Vagina (tissue), 2 donors: Measurements from ENCODE around the gene PML. TPM values are rescaled to one million over a fixed set of nuclear protein-coding genes. Genes with fewer than 3 reads are reported as not detected.

Experiments
- DNase-seq, 2 donors: peaks; one replicate each; pipeline ENCODE4 v3.0.0-alpha.2; 2017; ENCODE audit errors: extremely low spot score in 2 of 2
- H3K27ac ChIP-seq: fragments of 200-600 bp; sonication (generic); one replicate; pipeline ENCODE4 v1.5.1; 2019
- H3K27me3 ChIP-seq: fragments of 200-600 bp; sonication (generic); one replicate; pipeline ENCODE4 v1.5.1; 2019
- H3K36me3 ChIP-seq, 2 donors: fragments of 200-600 bp; sonication (generic); one replicate each; pipeline ENCODE4 v1.5.1; 2017 to 2019
- H3K4me1 ChIP-seq: fragments of 200-600 bp; sonication (generic); one replicate; pipeline ENCODE4 v1.5.1; 2019
- H3K4me3 ChIP-seq, 2 donors: fragments of 200-600 bp; sonication (generic); 1 replicate in 1 of 2; 2 replicates in 1 of 2; pipeline ENCODE4 v1.5.1; 2016 to 2019
- H3K9me3 ChIP-seq: fragments of 200-600 bp; sonication (generic); one replicate; pipeline ENCODE4 v1.5.1; 2019
- CTCF ChIP-seq, 3 experiments: fragments of 450-650 bp in 2 of 3; fragments of 200-600 bp in 1 of 3; sonication (generic) in 1 of 3; IDR thresholded peaks; one replicate each; pipeline ENCODE4 v1.5.1; 2017 to 2019; ENCODE audit warnings: antibody characterized with exemption in 3 of 3, mild to moderate bottlenecking in 2 of 3, moderate library complexity in 2 of 3
- POLR2A ChIP-seq, 2 donors: fragments of 450-650 bp; IDR thresholded peaks; one replicate each; pipeline ENCODE4 v1.6.1; 2017; ENCODE audit warnings: antibody characterized with exemption in 2 of 2, mild to moderate bottlenecking in 2 of 2, moderate library complexity in 2 of 2
- POLR2AphosphoS5 ChIP-seq, 2 donors: sonication (generic); formaldehyde crosslinking; IDR thresholded peaks; one replicate each; pipeline ENCODE4 v1.9.0; 2017; ENCODE audit warnings: antibody characterized with exemption in 2 of 2, mild to moderate bottlenecking in 2 of 2, low read depth in 1 of 2; ENCODE audit not compliant: insufficient read depth in 1 of 2
- intact Hi-C: fragments of 100-400 bp; cut with DNase I; formaldehyde crosslinking; loops from one replicate; pipeline ENCODE4 v1.15.1; 2023
- total RNA-seq: library from RNA; depleted of rRNA; stranded (reverse); fragments of >200 nt; gene quantifications from one replicate; pipeline ENCODE4 v1.2.3, GENCODE V29; 2016

PML gene
- total RNA-seq, 1 donor from 2014 or later = 107 TPM

GRCh38 chr15:73990250-73991005 lies 4.1 kb upstream of the PML start:
- H3K4me3 ChIP-seq = no peak overlapping the region
- no peaks in the 10 kb centered on the region for H3K36me3 ChIP-seq
- no peaks in the 10 kb centered on the region for H3K9me3 ChIP-seq
- peaks cover 76% of the 10 kb centered on the region for H3K4me1 ChIP-seq
- no peaks in the 10 kb centered on the region for H3K27me3 ChIP-seq
- peak overlapping the region; percentile 82 for H3K27ac ChIP-seq
- DNase-seq = no peak
- intact Hi-C loops = no loop called here
- TF ChIP-seq CTCF (IDR thresholded peaks at IDR 0.05) (no peak), POLR2AphosphoS5 (IDR thresholded peaks at IDR 0.05; ENCODE audit: insufficient read depth in 1 of 2, low read depth in 1 of 2) (no peak), POLR2A (IDR thresholded peaks at IDR 0.05) (no peak)

- H3K27me3 ChIP-seq = no peaks in the 10 kb centered on the region
- peaks cover 79% of the 10 kb centered on the region for H3K4me1 ChIP-seq
- no peak for TF ChIP-seq CTCF (IDR thresholded peaks at IDR 0.05)
- no peak for TF ChIP-seq POLR2A (IDR thresholded peaks at IDR 0.05)
- peak in 1 of 2 donors; percentile 21 for TF ChIP-seq POLR2AphosphoS5 (IDR thresholded peaks at IDR 0.05; ENCODE audit: insufficient read depth in 1 of 2, low read depth in 1 of 2)
- intact Hi-C loops = no loop called here
- no peaks in the 10 kb centered on the region for H3K36me3 ChIP-seq
- peak overlapping the region; percentile 57 to 69 for H3K4me3 ChIP-seq
- DNase-seq = no peak
- no peaks in the 10 kb centered on the region for H3K9me3 ChIP-seq
- peak overlapping the region; percentile 82 for H3K27ac ChIP-seq
These were observed 3.3 kb upstream of the PML start for GRCh38 chr15:73991260-73991659.

- Histone ChIP-seq H3K9me3 (no peaks in the 10 kb centered on the region), H3K27me3 (no peaks in the 10 kb centered on the region), H3K4me3 (peak within 1 kb of the TSS; percentile 57 to 69), H3K36me3 (no peaks in the 10 kb centered on the region), H3K27ac (peak within 1 kb of the TSS; percentile 82), H3K4me1 (peaks cover 79% of the 10 kb centered on the region)
- peak in 1 of 2 donors; percentile 86 for DNase-seq
- intact Hi-C loops = no loop called here
- TF ChIP-seq POLR2AphosphoS5 (IDR thresholded peaks at IDR 0.05; ENCODE audit: insufficient read depth in 1 of 2, low read depth in 1 of 2) (peak in 1 of 2 donors; percentile 46), POLR2A (IDR thresholded peaks at IDR 0.05) (peak in 1 of 2 donors; percentile 47), CTCF (IDR thresholded peaks at IDR 0.05) (peak; percentile 79 to 80 (median 79))
These were observed 2.6 kb upstream of the PML start, which contains the start of gene STOML1 for GRCh38 chr15:73991726-73992593. Gene STOML1, minus strand, starts transcription at chr15:73992295. Its CDS starts 72 bp downstream, at chr15:73992223.

- no peaks in the 10 kb centered on the region for H3K27me3 ChIP-seq
- H3K4me3 ChIP-seq = peak overlapping the region; percentile 57 to 69
- H3K36me3 ChIP-seq = no peaks in the 10 kb centered on the region
- no peaks in the 10 kb centered on the region for H3K9me3 ChIP-seq
- peaks cover 80% of the 10 kb centered on the region for H3K4me1 ChIP-seq
- TF ChIP-seq POLR2AphosphoS5 (IDR thresholded peaks at IDR 0.05; ENCODE audit: insufficient read depth in 1 of 2, low read depth in 1 of 2) (no peak), POLR2A (IDR thresholded peaks at IDR 0.05) (no peak), CTCF (IDR thresholded peaks at IDR 0.05) (no peak)
- peak overlapping the region; percentile 82 for H3K27ac ChIP-seq
- DNase-seq = no peak
- intact Hi-C loops = no loop called here
These were observed 2.0 kb upstream of the PML start for GRCh38 chr15:73992594-73992898.
